Measurements from ENCODE around the gene GGA1.
A peak's percentile ranks its signal among the peaks of the same experiment; 100 is the strongest.
"Not testable (repeated sequence)": the region's sequence is repeated elsewhere in the genome, so short reads cannot be mapped to it uniquely, and the experiment has no call there.

The GGA1 gene

DNA sequence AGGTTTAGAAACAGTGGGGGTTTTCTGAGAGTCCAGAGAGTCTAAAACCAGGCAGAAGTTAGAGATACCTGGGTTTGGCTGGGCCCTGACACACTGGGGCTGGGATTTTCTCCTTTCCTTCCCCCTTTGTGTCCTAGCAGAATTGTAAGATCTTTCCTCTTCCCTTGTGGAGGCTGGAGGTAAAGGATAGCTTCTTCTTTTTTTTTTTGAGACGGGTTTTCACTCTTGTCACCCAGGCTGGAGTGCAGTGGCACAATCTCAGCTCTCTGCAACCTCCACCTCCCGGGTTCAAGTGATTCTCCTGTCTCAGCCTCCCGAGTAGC is 1.5 kb downstream of the GGA1 start:
- not testable (repeated sequence) for DNase-seq

DNA sequence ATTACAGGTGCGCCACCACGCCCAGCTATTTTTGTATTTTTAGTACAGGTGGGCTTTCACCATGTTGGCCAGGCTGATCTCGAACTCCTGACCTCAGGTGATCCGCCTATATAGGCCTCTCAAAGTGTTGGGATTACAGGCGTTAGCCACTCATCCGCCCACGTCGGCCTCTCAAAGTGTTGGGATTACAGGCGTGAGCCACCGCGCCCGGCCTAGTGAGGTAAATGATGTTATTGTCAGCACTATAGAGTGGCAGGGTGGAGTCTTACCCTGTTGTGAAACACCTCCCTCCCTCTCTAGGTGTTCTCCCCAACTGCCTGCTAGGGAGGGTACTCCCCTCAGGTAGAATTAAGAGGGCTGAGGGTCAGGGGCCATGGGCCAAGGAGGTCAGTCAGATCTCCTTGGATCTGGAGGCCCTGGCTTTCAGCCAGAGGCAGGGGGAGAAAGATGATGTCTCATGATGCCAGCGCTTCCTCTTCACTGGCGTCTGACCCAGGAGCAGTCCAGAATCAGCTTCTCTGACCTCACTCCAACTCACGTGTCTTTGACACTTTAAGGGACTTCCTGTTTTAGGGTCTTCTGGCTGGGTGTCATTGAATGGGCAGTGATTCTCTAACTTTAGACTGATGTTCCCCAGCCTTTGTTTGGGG is 2.0 kb downstream of the GGA1 start:
- peak; percentile 65 for DNase-seq

DNA sequence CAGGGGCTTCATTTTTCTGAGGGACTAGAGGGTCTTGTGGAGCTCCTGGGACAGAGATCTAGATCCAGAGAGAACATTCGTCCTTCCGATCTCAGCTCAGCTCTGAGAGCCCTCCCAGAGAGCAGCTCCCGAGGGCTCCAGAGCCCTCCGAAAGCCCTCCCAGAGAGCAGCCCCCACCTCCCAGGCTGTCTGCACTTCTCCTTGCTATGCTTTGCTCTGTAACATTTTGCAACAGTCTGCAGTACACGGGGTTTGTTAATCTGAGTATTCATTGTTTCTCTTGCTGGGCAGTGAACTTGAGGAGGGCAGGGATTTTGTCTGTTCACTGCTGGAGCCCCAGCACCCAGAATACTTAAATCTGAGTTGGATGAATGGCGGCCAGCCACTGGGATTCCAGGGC is 2.6 kb downstream of the GGA1 start:
- DNase-seq, result no peak

- no peak for DNase-seq
Observed at GRCh38 chr22:37616201-37617083, 7.8 kb downstream of the GGA1 start.

DNA sequence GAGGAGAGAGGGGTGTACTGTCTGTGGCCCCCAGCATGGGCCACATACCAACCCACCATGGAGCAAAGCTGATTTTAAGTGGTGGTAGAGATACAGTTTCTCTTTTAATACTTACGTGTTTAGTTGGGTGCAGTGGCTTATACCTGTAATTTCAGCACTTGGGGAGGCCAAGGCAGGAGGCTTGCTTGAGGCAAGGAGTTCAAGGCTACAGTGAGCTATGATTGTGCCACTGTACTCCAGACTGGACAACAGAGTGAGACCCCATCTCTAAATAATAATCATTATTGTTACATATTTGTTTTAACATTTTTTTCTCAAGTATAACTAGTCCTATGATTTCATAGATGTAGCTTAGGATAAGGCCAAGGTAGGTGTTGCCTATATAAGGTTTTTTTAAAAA is 8.8 kb downstream of the GGA1 start:
- no peak for DNase-seq

DNA sequence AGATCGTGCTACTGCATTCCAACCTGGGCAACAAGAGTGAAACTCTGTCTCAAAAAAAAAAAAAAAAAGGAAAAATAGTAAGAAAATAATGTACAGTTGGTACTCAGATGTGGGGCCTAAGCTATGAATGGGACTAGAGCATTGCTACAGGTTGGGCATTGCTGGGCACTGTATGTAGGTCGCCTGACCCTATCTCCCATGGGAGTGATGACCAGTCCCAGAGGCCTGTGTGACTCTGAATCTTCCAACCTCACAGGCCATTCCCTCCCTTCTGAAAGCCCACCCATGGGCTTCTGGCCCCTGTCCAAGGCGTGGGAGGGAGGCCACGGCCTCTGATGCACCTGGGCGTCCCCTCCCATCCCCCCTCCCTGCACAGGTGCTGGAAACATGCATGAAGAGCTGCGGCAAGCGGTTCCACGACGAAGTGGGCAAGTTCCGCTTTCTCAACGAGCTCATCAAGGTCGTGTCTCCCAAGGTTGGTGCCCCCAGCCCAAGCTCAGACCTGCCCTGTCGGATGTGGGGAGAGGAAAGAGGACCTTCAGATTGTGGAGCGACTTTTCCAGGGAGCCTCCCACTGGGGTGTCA is 9.5 kb downstream of the GGA1 start:
- no peak for DNase-seq

DNA sequence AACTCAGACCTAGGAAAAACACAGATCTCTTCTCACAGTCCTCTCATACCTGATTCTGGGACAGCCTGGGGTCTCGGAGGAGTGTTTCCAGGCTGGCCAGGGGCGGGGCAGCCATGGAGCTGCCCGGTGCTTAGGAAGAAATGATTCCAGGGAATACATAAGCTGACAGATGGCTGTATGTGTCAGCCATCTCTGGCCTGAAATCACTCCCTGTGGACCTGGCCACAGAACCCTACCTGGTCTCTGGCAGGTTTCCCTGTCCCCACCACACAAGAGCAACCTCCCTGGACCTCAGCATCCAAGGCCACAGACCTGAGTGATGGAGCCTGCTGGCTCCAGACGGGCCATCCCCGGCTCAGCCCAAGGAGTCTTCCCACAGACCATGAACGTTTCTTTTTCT is 10.0 kb downstream of the GGA1 start:
- no peak for DNase-seq

GRCh38 chr22:37619991-37620390 is 11.4 kb downstream of the GGA1 start:
- no peak for DNase-seq

- no peak for DNase-seq
Observed at GRCh38 chr22:37621352-37621860, 12.8 kb downstream of the GGA1 start.

- peak; percentile 68 for DNase-seq
Observed at GRCh38 chr22:37623075-37624016, 14.7 kb downstream of the GGA1 start.

- DNase-seq, result no peak
Observed at GRCh38 chr22:37624017-37624365, 15.4 kb downstream of the GGA1 start.

GRCh38 chr22:37624876-37625275 is 16.2 kb downstream of the GGA1 start:
- no peak for DNase-seq

DNA sequence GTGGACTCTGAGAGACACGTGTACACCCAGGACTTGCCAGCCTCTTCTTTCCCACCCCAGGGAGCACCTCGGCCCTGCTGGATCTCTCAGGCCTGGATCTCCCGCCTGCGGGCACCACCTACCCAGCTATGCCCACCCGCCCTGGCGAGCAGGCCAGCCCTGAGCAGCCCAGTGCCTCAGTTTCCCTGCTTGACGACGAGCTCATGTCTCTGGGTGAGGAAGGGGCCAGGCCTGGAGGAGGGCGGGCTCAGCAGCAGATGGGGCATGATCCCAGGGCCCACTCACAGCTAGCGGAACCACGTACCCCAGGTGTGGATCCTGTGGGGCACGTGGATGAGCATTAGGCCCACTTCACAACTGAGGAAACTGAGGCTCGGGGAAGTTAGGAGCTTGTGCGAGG is 17.1 kb downstream of the GGA1 start:
- DNase-seq, result no peak

- DNase-seq, result no peak
Observed at GRCh38 chr22:37626144-37626543, 17.5 kb downstream of the GGA1 start.

GRCh38 chr22:37626556-37627075 is 18.0 kb downstream of the GGA1 start:
- no peak for DNase-seq

DNA sequence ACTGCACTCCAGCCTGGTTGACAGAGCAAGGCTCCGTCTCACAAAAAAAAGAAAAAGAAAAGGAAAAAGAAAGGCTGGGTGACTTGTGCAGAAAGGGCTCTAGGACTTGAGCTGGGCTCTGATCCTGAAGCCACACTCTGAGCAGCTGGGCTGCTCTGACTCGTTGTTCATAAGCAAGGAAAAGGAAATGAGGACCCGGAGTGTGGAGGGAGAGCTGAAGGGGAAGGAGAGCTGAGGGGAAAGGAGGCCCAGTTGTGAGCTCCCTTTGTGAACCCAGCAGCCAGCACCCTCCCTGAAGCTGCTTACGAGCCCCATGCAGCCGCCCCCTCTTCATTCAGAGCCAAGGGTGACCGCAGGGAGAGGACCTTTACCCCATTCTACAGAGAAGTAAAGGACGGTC is 18.5 kb downstream of the GGA1 start:
- DNase-seq, result no peak

GRCh38 chr22:37627545-37627944 is 18.9 kb downstream of the GGA1 start:
- DNase-seq, result no peak

GRCh38 chr22:37628830-37629229 is 20.2 kb downstream of the GGA1 start:
- DNase-seq, result no peak

- DNase-seq, result no peak
Observed at GRCh38 chr22:37629928-37630327, 21.3 kb downstream of the GGA1 start.

DNA sequence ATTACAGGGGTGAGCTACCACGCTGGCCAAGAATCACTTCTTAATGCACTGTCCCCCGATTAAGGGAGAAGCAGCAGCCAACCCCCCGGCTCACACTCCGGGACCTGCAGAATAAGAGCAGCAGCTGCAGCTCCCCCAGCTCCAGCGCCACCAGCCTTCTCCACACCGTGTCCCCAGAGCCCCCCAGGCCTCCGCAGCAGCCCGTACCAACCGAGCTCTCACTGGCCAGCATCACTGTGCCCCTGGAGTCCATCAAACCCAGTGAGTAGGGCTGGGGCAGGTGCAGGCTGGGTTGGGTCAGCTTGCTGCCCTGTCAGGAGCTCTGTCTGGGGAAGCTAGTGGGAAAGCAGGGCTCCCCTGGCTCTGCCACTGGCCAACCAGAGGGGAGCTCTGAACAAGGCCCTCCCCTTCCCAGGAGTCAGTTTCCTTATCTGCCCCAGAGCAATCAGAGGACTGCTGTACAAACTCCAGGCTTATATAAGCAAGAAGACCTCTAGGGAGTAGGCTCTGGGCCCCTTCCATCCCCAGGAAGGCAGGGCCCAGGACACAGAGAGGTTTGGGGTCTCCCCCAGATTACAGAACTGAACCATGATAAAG is 22.3 kb downstream of the GGA1 start:
- peak; percentile 44 for DNase-seq

DNA sequence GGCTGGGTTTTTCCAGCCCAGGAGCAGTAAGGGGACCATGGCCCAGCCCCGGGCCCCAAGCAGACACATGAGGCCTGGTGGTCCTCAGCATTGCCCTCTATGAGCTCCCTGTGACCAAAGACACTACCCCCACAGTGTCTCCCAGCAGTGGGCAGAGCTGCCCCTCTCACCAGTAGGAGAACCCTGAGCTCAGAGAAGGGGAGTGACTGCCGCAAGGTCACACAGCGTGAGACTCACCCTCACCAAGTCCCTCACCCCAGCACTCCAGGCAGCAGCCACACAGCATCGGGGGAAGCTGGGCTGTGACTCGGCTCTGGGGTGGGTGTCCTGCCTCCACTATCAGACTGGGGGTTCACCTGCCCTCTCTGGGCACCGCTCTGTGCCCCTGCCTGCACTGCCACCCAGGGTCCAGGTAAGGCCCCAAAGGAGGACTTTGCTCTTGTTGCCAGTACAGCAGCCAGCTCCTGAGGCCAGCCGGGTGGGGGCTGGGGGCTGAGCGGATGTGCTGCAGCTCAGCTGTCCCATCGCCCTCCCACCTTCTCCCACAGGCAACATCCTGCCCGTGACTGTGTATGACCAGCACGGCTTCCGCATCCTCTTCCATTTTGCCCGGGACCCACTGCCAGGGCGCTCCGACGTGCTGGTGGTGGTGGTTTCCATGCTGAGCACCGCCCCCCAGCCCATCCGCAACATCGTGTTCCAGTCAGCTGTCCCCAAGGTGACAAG is 23.0 kb downstream of the GGA1 start:
- no peak for DNase-seq
